Vagina (tissue), 2 donors: Measurements from ENCODE around the gene CEP70.
"Not testable (repeated sequence)": the region's sequence is repeated elsewhere in the genome, so short reads cannot be mapped to it uniquely, and the experiment has no call there.

Experiments used
- POLR2A ChIP-seq, 2 donors: fragments of 450-650 bp; IDR thresholded peaks; one replicate each; pipeline ENCODE4 v1.6.1; 2017; ENCODE audit warnings: antibody characterized with exemption in 2 of 2, mild to moderate bottlenecking in 2 of 2, moderate library complexity in 2 of 2
- POLR2AphosphoS5 ChIP-seq, 2 donors: sonication (generic); formaldehyde crosslinking; IDR thresholded peaks; one replicate each; pipeline ENCODE4 v1.9.0; 2017; ENCODE audit warnings: antibody characterized with exemption in 2 of 2, mild to moderate bottlenecking in 2 of 2, low read depth in 1 of 2; ENCODE audit not compliant: insufficient read depth in 1 of 2
- TF ChIP-seq, protein P1 (sequence below), 3 experiments: fragments of 450-650 bp in 2 of 3; fragments of 200-600 bp in 1 of 3; sonication (generic) in 1 of 3; IDR thresholded peaks; one replicate each; pipeline ENCODE4 v1.5.1; 2017 to 2019; ENCODE audit warnings: antibody characterized with exemption in 3 of 3, mild to moderate bottlenecking in 2 of 3, moderate library complexity in 2 of 3

DNA sequence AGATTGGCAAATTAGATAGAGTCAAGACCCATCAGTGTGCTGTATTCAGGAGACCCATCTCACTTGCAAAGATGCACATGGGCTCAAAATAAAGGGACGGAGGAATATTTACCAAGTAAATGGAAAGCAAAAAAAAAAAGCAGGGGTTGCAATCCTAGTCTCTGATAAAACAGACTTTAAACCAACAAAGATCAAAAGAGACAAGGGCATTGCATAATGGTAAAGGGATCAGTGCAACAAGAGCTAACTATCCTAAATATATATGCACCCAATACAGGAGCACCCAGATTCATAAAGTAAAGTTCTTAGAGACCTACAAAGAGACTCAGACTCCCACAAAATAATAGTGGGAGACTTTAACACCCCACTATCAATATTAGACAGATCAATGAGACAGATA is 31.2 kb downstream of the CEP70 start:
- TF ChIP-seq, protein P1, sequence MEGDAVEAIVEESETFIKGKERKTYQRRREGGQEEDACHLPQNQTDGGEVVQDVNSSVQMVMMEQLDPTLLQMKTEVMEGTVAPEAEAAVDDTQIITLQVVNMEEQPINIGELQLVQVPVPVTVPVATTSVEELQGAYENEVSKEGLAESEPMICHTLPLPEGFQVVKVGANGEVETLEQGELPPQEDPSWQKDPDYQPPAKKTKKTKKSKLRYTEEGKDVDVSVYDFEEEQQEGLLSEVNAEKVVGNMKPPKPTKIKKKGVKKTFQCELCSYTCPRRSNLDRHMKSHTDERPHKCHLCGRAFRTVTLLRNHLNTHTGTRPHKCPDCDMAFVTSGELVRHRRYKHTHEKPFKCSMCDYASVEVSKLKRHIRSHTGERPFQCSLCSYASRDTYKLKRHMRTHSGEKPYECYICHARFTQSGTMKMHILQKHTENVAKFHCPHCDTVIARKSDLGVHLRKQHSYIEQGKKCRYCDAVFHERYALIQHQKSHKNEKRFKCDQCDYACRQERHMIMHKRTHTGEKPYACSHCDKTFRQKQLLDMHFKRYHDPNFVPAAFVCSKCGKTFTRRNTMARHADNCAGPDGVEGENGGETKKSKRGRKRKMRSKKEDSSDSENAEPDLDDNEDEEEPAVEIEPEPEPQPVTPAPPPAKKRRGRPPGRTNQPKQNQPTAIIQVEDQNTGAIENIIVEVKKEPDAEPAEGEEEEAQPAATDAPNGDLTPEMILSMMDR (IDR thresholded peaks at IDR 0.05), result not testable (repeated sequence)
- not testable (repeated sequence) for TF ChIP-seq POLR2AphosphoS5 (IDR thresholded peaks at IDR 0.05; ENCODE audit: insufficient read depth in 1 of 2, low read depth in 1 of 2); POLR2A (IDR thresholded peaks at IDR 0.05)
